EH (cell line): Measurements from ENCODE around the gene BLZF1.
"Not testable (repeated sequence)": the region's sequence is repeated elsewhere in the genome, so short reads cannot be mapped to it uniquely, and the experiment has no call there.

Experiments used
- DNase-seq: peaks from one replicate; pipeline ENCODE4 v3.0.0-alpha.2; 2015; ENCODE audit warnings: low read depth

The BLZF1 gene

GRCh38 chr1:169367686-169368405 is at the start of gene BLZF1, which contains the start of gene NME7:
Gene BLZF1 (plus strand): TSS chr1:169368195. CDS start chr1:169369523, 1,328 bp downstream.
Gene NME7 (minus strand): TSS chr1:169367797. CDS start chr1:169367710, 87 bp downstream.
- DNase-seq = peak; percentile 98

- no peak for DNase-seq
These were observed 49.3 kb upstream of the BLZF1 start for GRCh38 chr1:169318536-169319244.

- peak; percentile 51 for DNase-seq
These were observed 46.5 kb upstream of the BLZF1 start for GRCh38 chr1:169321539-169321938.

GRCh38 chr1:169322138-169322537 is 45.9 kb upstream of the BLZF1 start:
- DNase-seq = no peak

- no peak for DNase-seq
These were observed 42.9 kb upstream of the BLZF1 start for GRCh38 chr1:169325117-169325516.

GRCh38 chr1:169326261-169326955 is 41.6 kb upstream of the BLZF1 start:
- no peak for DNase-seq

- DNase-seq = peak; percentile 28
These were observed 41.1 kb upstream of the BLZF1 start for GRCh38 chr1:169326956-169327268.

GRCh38 chr1:169327875-169328274 is 40.1 kb upstream of the BLZF1 start:
- DNase-seq = no peak

GRCh38 chr1:169329383-169329782 is 38.6 kb upstream of the BLZF1 start:
- DNase-seq = no peak

- DNase-seq = no peak
These were observed 37.1 kb upstream of the BLZF1 start for GRCh38 chr1:169330927-169331326.

- not testable (repeated sequence) for DNase-seq
These were observed 33.3 kb upstream of the BLZF1 start for GRCh38 chr1:169334727-169335126.

- not testable (repeated sequence) for DNase-seq
These were observed 30.9 kb upstream of the BLZF1 start for GRCh38 chr1:169336947-169337715.

GRCh38 chr1:169338617-169339016 is 29.4 kb upstream of the BLZF1 start:
- DNase-seq = no peak

- no peak for DNase-seq
These were observed 28.2 kb upstream of the BLZF1 start for GRCh38 chr1:169339773-169340172.

- DNase-seq = peak; percentile 23
These were observed 27.1 kb upstream of the BLZF1 start for GRCh38 chr1:169340882-169341281.

- not testable (repeated sequence) for DNase-seq
These were observed 25.9 kb upstream of the BLZF1 start for GRCh38 chr1:169342096-169342495.

- no peak for DNase-seq
These were observed 22.5 kb upstream of the BLZF1 start for GRCh38 chr1:169345511-169345910.

- DNase-seq = no peak
These were observed 21.9 kb upstream of the BLZF1 start for GRCh38 chr1:169346036-169346589.

- no peak for DNase-seq
These were observed 20.2 kb upstream of the BLZF1 start for GRCh38 chr1:169347688-169348382.

GRCh38 chr1:169348383-169349036 is 19.5 kb upstream of the BLZF1 start:
- DNase-seq = peak; percentile 54

- DNase-seq = no peak
These were observed 7.6 kb upstream of the BLZF1 start for GRCh38 chr1:169360415-169360814.
